Stimulated activated CD8-positive, alpha-beta memory T cell treated with anti-CD3 and anti-CD28 coated beads, Interleukin-7, amount 100 ng/mL, for 4 hours (primary cell): ENCODE results near the gene ZNF324B.
"Not testable (repeated sequence)": the region's sequence is repeated elsewhere in the genome, so short reads cannot be mapped to it uniquely, and the experiment has no call there.

Experiments used
- DNase-seq, 2 donors: peaks; one replicate each; pipeline ENCODE4 v3.0.0-alpha.2; 2020; ENCODE audit warnings: low read depth in 2 of 2

ZNF324B gene

DNA sequence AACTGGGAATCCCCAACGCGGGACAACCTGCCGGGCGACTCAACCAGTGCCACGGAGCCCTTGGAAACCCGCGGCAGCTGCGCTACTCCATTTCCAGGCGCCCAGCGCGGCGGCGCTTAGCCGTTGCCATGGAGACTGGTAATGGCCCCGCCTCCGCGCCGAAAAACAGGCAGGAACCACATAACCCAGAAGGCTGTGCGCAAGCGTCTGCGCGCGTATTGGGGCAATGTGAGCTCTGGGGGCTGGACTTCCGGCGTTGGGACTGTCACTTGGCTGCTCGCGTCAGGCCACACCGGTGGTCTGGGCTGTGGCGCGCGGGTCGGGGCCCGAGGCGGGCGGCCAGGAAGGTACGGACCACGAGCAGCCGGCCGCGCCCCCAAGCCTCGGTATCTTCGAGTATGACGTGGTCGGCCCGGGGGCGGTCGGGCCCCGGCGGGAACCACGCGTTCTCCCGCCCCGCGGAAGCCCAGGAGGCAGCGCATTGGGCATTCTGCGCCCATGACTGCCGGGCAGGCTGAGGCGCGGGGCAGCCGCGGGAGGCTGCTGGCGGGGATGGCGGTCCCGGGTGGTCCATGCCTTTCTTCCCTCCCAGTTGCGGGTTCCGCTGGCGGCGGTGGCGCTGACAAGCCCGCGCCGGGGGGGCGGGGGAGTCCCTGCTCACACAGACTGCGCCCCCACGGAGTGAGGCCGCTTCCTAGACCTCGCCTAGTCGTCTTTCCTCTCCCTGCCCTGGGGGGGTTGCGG is at the start of gene ZNF324B:
TSS of gene ZNF324B (plus strand) at position 265 of the 744 bp plus-strand sequence. CDS start 2,080 bp downstream, outside the sequence.
- peak; percentile 95 for DNase-seq

DNA sequence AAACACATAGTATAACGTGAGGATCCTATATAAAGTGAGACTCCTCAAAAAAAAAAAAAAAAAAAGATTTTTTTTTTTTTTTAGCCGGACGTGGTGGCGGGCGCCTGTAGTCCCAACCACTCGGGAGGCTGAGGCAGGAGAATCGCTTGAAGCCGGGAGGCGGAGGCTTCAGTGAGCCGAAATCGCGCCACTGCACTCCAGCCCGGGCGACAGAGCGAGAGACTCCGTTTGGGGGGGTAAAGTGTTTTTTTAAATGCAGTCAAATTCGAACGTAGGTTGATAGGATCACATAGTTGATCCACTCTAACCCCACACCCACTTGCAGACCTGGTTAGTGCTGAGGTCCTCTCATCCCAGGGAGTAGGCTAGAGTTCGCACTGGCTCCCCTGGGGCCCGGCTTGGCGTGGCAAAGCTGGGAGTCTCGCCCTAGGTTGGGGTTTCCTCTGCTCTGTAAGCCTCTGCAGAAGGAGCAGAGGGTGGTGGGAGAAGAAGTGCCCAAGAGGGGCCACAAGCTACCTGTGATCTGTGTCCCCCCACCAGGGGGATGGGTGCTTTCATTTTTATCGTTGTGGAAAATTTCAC is 49.5 kb upstream of the ZNF324B start:
- no peak for DNase-seq

DNA sequence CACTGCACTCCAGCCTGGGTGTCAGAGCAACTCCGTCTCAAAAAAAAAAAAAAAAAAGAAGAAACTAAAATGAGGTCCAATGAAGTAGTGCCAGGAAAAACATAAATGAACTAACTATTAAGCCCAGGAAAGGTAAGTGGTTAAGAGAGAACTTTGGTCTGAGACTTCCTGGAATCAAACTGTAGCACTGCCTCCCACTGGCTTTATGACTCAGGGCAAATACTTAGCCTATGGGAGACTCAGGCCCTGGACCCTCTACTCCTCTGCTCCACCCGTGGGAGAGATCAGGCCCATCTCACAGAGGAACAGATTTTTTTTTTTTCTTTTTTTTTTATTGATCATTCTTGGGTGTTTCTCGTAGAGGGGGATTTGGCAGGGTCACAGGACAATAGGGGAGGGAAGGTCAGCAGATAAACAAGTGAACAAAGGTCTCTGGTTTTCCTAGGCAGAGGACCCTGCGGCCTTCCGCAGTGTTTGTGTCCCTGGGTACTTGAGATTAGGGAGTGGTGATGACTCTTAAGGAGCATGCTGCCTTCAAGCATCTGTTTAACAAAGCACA is 47.4 kb upstream of the ZNF324B start:
- DNase-seq = not testable (repeated sequence)

DNA sequence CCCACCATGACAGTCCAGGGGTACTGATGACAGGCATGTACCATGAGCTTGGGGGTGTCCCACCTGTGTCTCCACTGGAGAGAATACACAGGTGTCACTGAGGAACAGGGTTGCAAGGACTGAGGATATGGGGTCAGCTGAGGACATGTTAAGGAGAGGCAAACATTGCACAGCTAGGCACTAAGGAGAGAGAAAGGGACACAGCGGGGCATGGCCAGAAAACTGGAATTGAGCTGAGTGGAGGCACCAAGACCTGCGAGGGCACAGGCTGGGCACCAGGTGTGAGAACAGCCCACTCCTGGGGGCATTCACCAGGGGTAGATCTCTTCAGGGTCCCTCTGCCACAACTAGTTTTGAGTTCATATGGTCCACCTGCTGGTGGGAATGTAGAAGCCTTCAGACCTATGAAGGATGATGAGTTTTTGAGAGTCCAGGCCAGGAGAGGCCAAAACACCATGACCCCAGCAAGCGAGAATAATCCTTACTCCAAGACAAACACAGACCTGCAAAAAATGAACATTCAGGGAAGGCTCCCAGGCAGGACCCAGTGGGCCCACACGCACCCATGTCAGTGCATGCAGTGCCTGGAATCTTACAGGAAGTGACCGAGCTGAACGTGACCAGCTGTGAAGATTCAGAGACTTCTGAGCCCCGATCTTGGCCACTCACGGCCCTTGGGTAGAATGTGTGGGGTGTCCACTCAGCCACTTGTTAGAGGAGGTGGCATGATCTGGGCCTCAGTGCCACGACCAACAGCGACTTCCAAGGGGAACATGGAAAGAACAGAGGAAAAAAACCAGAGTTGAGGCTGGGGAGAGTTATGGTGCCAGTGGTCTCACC is 44.4 kb upstream of the ZNF324B start:
- no peak for DNase-seq

DNA sequence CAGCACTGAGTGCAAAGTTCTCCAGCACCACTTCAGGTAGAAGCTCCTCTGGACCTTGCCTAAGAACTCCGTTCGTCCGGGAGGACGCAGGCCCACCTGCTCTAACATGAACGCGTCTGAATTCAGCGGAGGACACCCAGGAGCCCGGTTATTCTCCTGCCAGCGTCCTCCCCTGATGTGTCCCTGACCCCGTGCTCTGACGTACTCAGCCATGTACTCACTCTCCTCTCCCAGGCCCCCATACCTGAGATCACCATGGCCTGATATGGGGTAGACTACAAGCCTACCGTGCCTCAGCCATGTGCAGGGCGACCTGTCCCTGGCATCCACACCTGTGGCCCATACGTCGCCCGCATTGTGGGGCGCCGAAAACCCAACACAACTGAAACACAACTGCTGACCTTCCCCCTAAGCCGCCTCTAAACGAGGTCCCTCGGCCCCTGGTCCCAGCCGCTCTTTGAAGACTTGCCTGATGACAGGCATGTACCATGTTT is 43.7 kb upstream of the ZNF324B start:
- no peak for DNase-seq

DNA sequence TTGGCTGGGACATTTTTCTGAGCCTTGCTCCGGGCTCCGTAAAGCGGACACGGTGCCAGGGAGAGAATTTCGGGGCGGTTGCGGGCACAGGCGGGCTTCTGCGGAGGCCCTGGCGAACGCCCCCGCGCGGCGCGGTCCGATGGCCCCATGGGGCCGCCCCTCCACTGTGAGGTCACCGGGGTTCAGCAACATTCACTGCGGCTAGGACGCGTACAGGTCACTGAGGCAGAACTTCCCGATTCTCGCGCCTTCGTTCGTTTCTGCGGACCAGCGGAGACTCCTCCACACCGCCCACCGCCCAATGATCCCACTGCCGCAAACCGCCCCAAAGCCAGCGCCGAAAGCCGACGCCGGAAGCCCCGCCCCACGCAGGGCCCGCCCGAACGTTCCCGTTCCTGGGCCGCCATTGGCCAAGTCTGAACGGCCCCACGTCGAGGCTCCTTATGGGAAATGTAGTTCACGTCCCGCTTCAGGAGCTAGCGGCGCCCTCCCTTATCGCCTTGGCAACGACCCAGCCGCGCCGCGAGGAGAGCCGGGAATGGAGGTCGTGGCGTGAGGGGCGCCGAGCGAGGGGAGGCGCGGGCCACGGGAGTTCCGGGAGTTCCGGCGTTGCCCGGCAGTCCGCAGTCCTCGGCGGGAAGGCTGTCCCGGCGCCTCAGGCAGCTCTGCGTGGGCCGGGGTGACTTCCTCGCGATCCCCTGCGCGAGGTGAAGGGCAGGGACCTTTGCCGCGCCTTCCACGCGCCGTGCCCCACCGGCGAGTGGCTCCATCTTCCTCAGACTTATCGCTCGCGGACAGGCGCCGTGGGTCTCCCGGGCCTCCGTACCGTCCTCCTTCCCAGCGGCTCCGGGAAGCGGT is 43.0 kb upstream of the ZNF324B start, which contains the start of gene ZNF584:
TSS of gene ZNF584 (plus strand) at position 498 of the 858 bp plus-strand sequence. CDS start 499 bp downstream, outside the sequence.
- peak; percentile 90 to 95 for DNase-seq

DNA sequence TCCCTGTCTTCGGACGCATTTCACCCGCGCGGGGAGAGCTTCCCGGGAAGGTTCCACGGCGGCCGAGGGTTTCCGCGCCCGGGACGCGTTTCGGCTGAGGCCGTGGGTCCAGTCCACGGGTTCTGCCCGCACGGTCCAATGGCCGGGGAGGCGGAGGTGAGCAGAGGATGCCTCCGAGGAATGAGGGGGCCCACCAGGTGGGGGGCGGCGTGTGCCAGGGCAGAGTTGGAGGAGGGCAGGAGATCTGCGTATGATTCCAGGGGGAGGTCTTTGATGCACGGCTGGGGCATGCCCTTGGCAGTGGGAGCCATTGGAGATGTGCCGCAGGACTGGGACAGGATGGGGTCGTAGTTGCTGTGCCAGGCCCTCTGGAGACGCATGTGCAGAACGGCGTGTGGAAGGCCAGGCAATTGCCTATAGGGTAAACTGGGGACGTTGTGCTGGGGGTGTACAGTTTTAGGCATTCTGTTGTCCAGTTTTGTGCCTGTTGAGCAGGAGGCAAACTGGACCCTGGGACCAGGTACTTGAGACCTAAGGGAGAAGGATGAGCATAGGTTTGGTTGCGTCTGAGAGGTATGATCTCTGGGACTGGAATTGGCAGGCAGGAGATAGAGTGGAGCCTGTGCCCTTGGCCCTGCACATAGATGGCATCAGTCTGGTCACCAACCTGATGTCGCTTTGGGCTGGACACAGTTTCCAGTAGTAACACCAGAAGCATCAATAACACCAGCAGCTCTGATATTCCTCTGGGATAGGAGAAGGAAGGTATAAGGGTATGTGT is 42.2 kb upstream of the ZNF324B start:
- DNase-seq = no peak

DNA sequence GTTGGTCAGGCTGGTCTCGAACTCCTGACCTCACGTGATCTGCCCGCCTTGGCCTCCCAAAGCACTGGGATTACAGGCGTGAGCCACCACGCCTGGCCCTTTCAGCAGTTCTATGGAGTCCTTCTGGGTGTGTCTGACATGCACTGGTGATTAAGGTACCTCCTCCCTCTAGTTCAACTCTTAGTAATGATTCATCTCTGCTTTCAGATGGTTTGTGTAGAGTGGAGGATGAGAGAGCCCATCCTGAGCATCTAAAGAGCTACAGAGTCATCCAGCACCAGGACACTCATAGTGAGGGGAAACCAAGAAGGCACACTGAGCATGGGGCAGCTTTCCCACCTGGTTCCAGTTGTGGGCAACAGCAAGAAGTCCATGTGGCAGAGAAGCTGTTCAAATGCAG is 34.8 kb upstream of the ZNF324B start:
- DNase-seq = no peak

DNA sequence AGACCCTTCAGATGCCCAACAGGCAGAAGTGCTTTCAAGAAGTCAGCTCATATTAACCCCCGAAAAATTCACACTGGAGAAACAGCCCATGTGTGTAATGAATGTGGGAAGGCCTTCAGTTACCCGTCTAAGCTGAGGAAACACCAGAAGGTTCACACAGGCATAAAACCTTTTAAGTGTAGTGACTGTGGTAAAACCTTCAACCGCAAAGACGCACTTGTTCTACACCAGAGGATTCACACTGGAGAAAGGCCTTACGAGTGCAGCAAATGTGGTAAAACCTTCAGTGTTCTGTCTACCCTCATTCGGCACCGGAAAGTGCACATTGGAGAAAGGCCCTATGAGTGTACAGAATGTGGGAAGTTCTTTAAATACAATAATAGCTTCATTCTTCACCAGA is 34.4 kb upstream of the ZNF324B start:
- no peak for DNase-seq

DNA sequence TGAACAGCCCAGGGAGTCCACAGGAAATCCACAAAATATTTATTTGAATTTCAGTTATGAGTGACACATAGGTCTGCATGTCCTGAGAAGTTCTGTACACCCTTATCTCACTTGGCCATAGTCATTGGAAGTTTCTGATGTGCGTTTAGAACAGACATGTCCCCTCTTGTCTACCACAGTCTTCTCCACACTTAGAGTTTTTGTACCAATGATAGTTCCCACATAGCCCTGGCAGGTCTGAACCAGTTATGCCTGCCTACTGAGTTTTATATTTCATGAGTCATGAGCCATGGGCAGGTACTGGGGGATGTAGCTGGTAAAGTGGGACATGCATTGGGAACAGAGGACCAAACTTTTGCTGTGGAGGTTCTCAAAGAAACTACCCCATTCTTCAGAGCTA is 22.8 kb upstream of the ZNF324B start:
- DNase-seq = no peak

DNA sequence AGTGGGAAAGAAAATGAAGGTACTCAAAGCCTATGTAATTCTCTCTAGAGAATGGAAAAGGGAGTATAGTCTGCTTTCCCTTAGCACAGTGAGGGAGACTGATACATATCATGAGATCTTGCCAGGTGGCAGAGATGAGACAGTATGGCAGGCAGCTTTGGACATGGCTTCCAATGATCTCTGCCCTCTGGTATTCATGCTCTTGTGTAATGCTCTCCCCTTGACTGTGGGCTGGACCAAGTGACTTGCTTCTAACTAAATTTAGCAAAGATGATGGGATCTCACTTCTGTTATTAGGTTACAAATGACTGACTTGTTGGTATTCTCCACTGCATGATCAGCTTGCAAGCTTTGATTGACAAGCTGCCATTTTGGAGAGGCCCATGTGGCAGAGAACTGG is 21.7 kb upstream of the ZNF324B start:
- no peak for DNase-seq

DNA sequence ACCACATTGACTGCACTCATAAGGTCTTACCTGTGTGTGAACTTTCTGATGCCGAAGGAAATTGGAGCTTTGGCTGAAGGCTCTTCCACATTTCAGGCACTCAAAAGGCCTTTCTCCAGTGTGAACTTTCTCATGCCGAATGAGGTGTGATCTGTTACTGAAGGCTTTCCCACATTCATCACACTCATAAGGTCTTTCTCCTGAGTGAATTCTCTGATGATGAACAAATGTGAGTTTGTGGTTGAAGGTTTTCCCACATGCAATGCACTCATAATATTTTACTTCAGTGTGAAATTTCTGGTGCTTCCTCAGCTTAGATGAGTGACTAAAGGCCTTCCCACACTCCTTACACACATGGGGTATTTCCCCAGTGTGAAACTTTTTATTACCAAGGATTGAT is 17.2 kb upstream of the ZNF324B start:
- DNase-seq = no peak

DNA sequence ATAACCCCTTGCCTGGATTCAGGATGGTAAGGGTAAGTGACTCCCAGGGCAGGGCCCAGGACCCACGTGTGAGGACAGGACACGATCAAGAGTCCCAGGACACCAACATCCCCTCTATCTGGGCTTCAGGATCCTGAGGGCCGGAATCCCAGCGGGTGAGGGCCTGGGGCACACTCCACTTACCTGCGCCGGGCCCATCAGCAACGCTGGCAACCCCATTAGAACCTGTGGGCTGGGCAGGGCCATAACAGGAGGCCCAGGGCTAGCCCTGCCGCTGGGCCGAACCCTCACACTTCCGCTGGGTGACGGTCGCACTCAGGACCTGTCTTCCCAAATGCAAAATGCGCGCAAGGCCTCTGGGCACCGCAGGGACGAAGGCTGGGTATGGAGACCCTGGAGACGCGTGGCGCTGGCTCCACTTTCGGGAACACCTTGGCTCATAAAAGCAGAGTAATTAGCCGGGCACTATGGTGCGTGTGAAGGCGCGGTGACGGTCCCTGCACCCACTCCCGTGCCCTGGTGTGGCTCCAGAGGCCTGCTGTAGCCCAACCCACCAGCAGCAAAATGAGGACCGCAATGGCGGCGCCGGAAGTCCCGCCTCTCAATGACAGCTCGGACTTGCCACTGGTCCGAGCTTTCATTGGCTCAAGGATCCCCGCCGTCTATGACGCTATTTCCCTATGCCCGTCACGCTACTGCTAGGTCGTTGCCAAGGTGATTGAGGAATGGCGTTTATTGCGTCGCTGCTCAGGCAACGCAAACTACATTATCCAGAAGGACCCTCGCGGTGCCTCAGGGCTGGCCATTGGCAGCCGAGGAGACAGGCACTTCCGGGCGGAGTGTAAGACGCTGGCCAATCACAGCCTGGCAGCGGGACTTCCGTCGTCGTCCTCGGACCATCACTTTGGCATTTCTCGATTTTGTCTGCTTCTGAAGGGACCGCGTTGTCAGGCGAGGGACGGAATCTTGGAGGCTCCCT is 11.6 kb upstream of the ZNF324B start, which contains the start of gene ZNF132:
TSS of gene ZNF132 (minus strand) at position 578 of the 979 bp plus-strand sequence. CDS start at position 246, 332 bp downstream.
- peak; percentile 93 to 95 for DNase-seq

DNA sequence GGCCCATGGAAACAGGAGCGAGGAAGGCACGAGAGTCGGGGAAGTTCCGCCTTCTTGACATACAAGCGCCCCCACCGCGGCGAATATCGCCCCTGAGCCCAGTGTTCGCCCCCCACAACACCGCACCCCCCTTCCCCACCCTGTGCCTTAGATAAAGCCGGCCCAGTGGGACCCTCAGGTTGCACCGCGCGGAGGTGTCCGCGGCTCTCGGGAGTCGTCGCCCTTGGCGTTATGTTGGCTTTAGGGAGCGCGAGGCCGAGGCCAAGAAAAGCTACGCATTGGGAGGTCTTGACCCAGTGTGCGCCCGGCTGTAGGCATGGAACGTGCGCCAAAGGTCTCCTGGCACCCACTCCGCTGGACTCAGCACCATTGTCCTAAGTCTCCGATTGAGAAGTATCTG is 10.9 kb upstream of the ZNF324B start:
- DNase-seq = no peak

DNA sequence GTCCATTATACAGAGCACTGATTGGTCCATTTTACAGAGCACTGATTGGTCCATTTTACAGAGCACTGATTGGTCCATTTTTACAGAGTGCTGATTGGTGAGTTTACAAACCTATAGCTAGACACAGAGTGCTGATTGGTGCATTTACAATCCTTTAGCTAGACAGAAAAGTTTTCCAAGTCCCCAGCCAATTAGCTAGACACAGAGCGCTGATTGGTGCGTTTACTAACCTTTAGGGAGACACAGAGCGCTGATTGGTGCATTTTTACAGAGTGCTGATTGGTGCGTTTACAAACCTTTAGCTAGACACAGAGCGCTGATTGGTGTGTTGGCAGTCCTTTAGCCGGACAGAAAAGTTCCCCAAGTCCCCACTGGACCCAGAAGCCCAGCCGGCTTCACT is 8.4 kb upstream of the ZNF324B start:
- DNase-seq = not testable (repeated sequence)

DNA sequence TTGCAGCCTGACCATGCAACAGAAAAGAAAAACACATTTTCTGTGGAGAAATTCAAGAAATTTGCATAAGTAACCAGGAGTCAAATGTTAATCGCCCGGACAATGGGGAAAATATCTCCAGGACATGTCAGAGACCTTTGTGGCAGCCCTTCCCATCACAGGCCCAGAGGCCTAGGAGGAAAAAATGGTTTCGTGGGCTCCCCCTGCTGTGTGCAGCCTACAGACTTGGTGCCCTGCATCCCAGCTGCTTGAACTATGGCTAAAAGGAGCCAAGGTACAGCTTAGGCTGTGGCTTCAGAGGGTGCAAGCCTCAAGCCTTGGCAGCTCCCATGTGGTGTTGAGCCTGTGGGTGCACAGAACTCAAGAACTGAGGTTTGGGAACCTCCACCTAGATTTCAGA is 2.6 kb upstream of the ZNF324B start:
- not testable (repeated sequence) for DNase-seq

DNA sequence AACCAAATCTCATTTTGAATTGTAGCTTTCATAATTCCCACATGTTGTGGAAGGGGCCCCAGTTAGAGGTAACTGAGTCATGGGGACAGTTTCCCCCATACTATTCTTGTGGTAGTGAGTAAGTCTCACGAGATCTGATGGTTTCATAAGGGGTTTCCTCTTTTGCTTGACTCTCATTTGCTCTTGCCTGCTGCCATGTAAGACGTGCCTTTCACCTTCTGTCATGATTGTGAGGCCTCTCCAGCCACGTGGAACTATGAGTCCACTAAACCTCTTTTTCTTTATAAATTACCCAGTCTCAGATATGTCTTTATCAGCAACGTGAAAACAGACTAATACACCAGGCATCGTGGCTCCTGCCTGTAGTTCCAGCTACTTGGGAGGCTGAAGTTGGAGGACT is 1.4 kb upstream of the ZNF324B start:
- not testable (repeated sequence) for DNase-seq

DNA sequence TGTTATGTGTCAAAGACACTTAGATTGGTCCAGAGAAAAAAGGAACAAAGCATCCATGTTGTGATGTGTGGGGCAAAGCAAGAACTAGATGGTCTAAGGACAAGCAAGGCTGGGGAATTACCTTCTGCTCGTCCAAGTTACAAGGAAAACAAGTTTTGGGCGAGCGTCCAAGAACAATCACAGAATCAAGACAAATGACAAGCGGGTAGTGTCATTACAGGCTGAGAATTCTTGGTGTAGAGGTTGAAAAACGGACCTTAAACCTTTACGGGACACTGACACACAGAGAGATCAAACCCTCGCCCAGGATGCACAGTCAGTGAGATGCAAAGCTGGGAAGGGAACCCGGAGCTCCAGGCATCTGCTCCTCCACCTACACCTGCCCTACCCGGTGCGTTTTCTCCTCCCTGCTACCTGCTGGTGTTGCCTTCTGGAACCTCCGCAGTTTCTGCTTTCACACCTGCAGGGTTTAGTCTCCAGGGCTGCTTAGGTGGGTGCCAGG is 515 bp upstream of the ZNF324B start:
- DNase-seq = no peak

DNA sequence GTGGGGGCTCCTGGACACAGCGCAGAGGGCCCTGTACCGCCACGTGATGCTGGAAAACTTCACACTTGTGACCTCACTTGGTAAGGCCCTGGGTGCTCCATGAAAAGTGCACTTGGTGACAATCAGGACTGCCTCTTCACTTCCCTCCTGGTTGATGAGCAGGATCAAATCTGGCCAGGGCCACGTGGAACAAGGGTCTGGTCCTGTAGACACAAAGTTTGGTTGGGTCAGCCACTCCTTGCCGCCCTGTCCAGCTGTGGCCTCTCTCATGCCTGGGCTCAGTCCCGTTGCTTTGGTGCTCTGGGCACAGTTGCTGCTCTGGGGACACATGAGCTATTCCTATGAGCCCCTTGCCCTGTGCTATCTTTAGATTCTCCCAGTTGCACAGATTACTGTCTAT is 2.3 kb downstream of the ZNF324B start:
- no peak for DNase-seq
